Stomach (tissue), 4 donors: ENCODE measurements around the gene IL1RL1.

ENCODE experiments used
- CTCF ChIP-seq, 7 experiments: fragments of 450-650 bp in 4 of 7; fragments of 200-600 bp in 3 of 7; sonication (generic) in 3 of 7; IDR thresholded peaks; one replicate each; pipeline ENCODE4 v1.5.1; 2016 to 2019; ENCODE audit warnings: antibody characterized with exemption in 7 of 7, control low read depth in 2 of 7, mild to moderate bottlenecking in 1 of 7
- POLR2A ChIP-seq, 4 donors: fragments of 450-650 bp; IDR thresholded peaks; one replicate each; pipeline ENCODE4 v1.6.1; 2016; ENCODE audit warnings: antibody characterized with exemption in 4 of 4, control low read depth in 2 of 4, mild to moderate bottlenecking in 1 of 4, moderate library complexity in 1 of 4

- no peak for TF ChIP-seq POLR2A (IDR thresholded peaks at IDR 0.05)
- peak in 5 of 7 experiments; percentile 40 to 85 (median 76) for TF ChIP-seq CTCF (IDR thresholded peaks at IDR 0.05)
Measured at GRCh38 chr2:102355526-102356380, 44.4 kb downstream of the IL1RL1 start, which contains the start of gene IL18R1.
